A549 (cell line): ENCODE measurements around the gene PTGR3. TPM values are rescaled to one million over a fixed set of nuclear protein-coding genes. Genes with fewer than 3 reads are reported as not detected.

ENCODE experiments used
- ATAC-seq, 2 experiments: fragments of 200-7000 bp in 1 of 2; fragments of >200 bp in 1 of 2; cut with Nextera tagmentation in 1 of 2; cut with Tn5 transposase in 1 of 2; 3 replicates each; pipeline versions ENCODE4 v1.8.0 to v1.9.1; 2018 to 2020; ENCODE audit warnings: mild to moderate bottlenecking in 1 of 2, moderate library complexity in 1 of 2
- CTCF ChIA-PET: fragments of 300-600 bp; sonication (Branson Sonifier 250); formaldehyde crosslinking; extraction: SDS; loops from one replicate; lab custom pipeline; 2021; ENCODE audit warnings: antibody characterized with exemption, inconsistent platforms; lab: Yijun Ruan, JAX
- POLR2A ChIA-PET: fragments of 350-600 bp; formaldehyde crosslinking; extraction: SDS; loops from one replicate; lab custom pipeline; 2021; ENCODE audit warnings: antibody characterized with exemption, inconsistent platforms; lab: Yijun Ruan, JAX
- DNase-seq, 2 experiments: peaks; one replicate each; pipeline versions ENCODE4 v3.0.0 to v3.0.0-alpha.2; 2011 to 2016; ENCODE audit warnings: low read depth in 1 of 2, low spot score in 1 of 2
- FAIRE-seq: peaks from 2 replicates; lab custom pipeline; 2011; peaks lifted over from hg19 to GRCh38; lab: Jason Lieb, UNC
- H3K27ac ChIP-seq, 2 experiments: fragments of >200 bp; sonication (Bioruptor Twin); formaldehyde crosslinking; 3 replicates each; pipeline ENCODE4 v1.5.1; 2016 to 2017
- H3K4me1 ChIP-seq: fragments of >200 bp; sonication (Bioruptor Twin); formaldehyde crosslinking; 3 replicates; pipeline ENCODE4 v1.6.1; 2016
- H3K4me2 ChIP-seq: fragments of >200 bp; sonication (Bioruptor Twin); formaldehyde crosslinking; 3 replicates; pipeline ENCODE4 v1.6.1; 2016
- H3K4me3 ChIP-seq: fragments of >200 bp; sonication (Bioruptor Twin); formaldehyde crosslinking; 3 replicates; pipeline ENCODE4 v1.5.1; 2016
- H3K9me3 ChIP-seq: fragments of >200 bp; sonication (Bioruptor Twin); formaldehyde crosslinking; 3 replicates; pipeline ENCODE4 v1.6.1; 2016
- CHD4 ChIP-seq: fragments of 200-600 bp; sonication (generic); IDR thresholded peaks from 2 replicates; pipeline ENCODE4 v1.6.1; 2016; ENCODE audit warnings: antibody characterized with exemption, mild to moderate bottlenecking, borderline replicate concordance
- ELK1 ChIP-seq: fragments of 150-350 bp; IDR thresholded peaks from 2 replicates; pipeline ENCODE4 v1.6.1; 2014; ENCODE audit warnings: low read depth, mild to moderate bottlenecking, low read length
- EP300 ChIP-seq, 2 experiments: fragments of >200 bp; sonication (Bioruptor Twin); formaldehyde crosslinking; IDR thresholded peaks; 2 replicates in 1 of 2; 3 replicates in 1 of 2; pipeline ENCODE4 v1.6.1; 2016 to 2017
- FOSL2 ChIP-seq, 2 experiments: fragments of 450-650 bp in 1 of 2; fragments of >200 bp in 1 of 2; sonication (Bioruptor Twin) in 1 of 2; formaldehyde crosslinking; IDR thresholded peaks; 2 replicates each; pipeline versions ENCODE4 v1.5.0 to v1.6.1; 2016 to 2020; ENCODE audit warnings: mild to moderate bottlenecking in 1 of 2, moderate library complexity in 1 of 2
- GATA3 ChIP-seq: IDR thresholded peaks from 2 replicates; pipeline ENCODE4 v1.6.1; 2012; ENCODE audit warnings: borderline replicate concordance
- JUNB ChIP-seq: fragments of >200 bp; sonication (Bioruptor Twin); formaldehyde crosslinking; IDR thresholded peaks from 2 replicates; pipeline ENCODE4 v1.6.1; 2016
- KDM5A ChIP-seq: fragments of 200-600 bp; sonication (generic); IDR thresholded peaks from 2 replicates; pipeline ENCODE4 v1.6.1; 2016; ENCODE audit warnings: antibody characterized with exemption, mild to moderate bottlenecking
- MAFK ChIP-seq: fragments of 450-650 bp; IDR thresholded peaks from 2 replicates; pipeline ENCODE4 v1.6.1; 2014; ENCODE audit not compliant: partially characterized antibody
- MAZ ChIP-seq: fragments of 150-350 bp; IDR thresholded peaks from 2 replicates; pipeline ENCODE4 v1.6.1; 2014; ENCODE audit warnings: antibody characterized with exemption, low read depth, low read length, borderline replicate concordance
- MYC ChIP-seq: IDR thresholded peaks from 2 replicates; pipeline ENCODE4 v1.6.1; 2012; ENCODE audit warnings: mild to moderate bottlenecking, inconsistent platforms, low read length, improper control_type of control experiment, borderline replicate concordance
- NFE2L2 ChIP-seq: fragments of 150-350 bp; conservative IDR thresholded peaks from 2 replicates; pipeline ENCODE4 v1.6.1; 2014; ENCODE audit warnings: low read length
- NPAS2 ChIP-seq: fragments of 250-450 bp; sonication (Bioruptor Pico); IDR thresholded peaks from 2 replicates; pipeline ENCODE4 v1.8.0; 2022; ENCODE audit warnings: mild to moderate bottlenecking, moderate library complexity, borderline replicate concordance
- PHF8 ChIP-seq: fragments of 200-600 bp; sonication (generic); IDR thresholded peaks from 2 replicates; pipeline ENCODE4 v1.6.1; 2016; ENCODE audit warnings: low read depth, mild to moderate bottlenecking, antibody characterized with exemption, moderate library complexity, borderline replicate concordance
- RAD21 ChIP-seq, 2 experiments: fragments of >200 bp in 1 of 2; sonication (Bioruptor Twin) in 1 of 2; formaldehyde crosslinking in 1 of 2; IDR thresholded peaks in 1 of 2; conservative IDR thresholded peaks in 1 of 2; 2 replicates in 1 of 2; 3 replicates in 1 of 2; pipeline ENCODE4 v1.6.1; 2012 to 2018; ENCODE audit warnings: inconsistent platforms in 1 of 2
- RARB ChIP-seq: fragments of 250-450 bp; sonication (Bioruptor Pico); IDR thresholded peaks from 2 replicates; pipeline ENCODE4 v1.8.0; 2021; ENCODE audit warnings: mild to moderate bottlenecking, moderate library complexity
- RNF2 ChIP-seq: fragments of 200-600 bp; sonication (generic); IDR thresholded peaks from 2 replicates; pipeline ENCODE4 v1.6.1; 2016; ENCODE audit warnings: low read depth, mild to moderate bottlenecking, antibody characterized with exemption, moderate library complexity, borderline replicate concordance
- ZSCAN20 ChIP-seq: fragments of 250-450 bp; sonication (Bioruptor Pico); IDR thresholded peaks from 2 replicates; pipeline ENCODE4 v1.8.0; 2022; ENCODE audit warnings: mild to moderate bottlenecking, moderate library complexity
- WGBS: methylation state at CpG from one replicate; pipeline ENCODE4 v1.1.6; 2017; ENCODE audit errors: missing lambda C conversion rate; 5-methylcytosine and 5-hydroxymethylcytosine counted together
- polyA plus RNA-seq, 4 experiments: library from polyadenylated mRNA; depleted of rRNA in 3 of 4; stranded (reverse); fragments of >200 nt; fragmentation: RNase III in 1 of 4; extraction: RNeasy Plus Mini Kit Qiagen cat#74134 plus additional on column Dnase treatment in 1 of 4; gene quantifications; 2 replicates in 3 of 4; 3 replicates in 1 of 4; pipeline ENCODE4 v1.2.3, GENCODE V29; 2011 to 2017
- TF ChIP-seq, protein P1 (sequence below): fragments of 450-650 bp; IDR thresholded peaks from 2 replicates; pipeline ENCODE4 v1.6.1; 2014; ENCODE audit warnings: antibody characterized with exemption

Gene PTGR3
- polyA plus RNA-seq, 2 of the 4 experiments (the other 2 are of a cell fraction) = 7.2 to 18.5 TPM

GRCh38 chr18:75161256-75162028, 47.5 kb downstream of the PTGR3 start:
- peak; percentile 78 to 91 for ATAC-seq
- 0 out of 3 replicates have a peak, but pooled peaks cover 3% of the 10 kb centered on the region for H3K4me1 ChIP-seq
- no peaks in the 10 kb centered on the region for H3K9me3 ChIP-seq
- WGBS = 9% methylated on average over 14 of the region's 14 CpGs
- POLR2A ChIA-PET = no interaction called here
- TF ChIP-seq PHF8 (no peak), RAD21 (conservative IDR thresholded peaks at IDR 0.05 in 1 of 2, IDR thresholded peaks at IDR 0.05 in 1 of 2) (0 out of 5 replicates have a peak, but pooled peaks of 1 of the 2 experiments have one; percentile 12)
- H3K27ac ChIP-seq = peak overlapping the region; percentile 21 to 79; a peak in 4 of 6 replicates
- no peak for FAIRE-seq
- peak overlapping the region; percentile 92 for H3K4me2 ChIP-seq
- CTCF ChIA-PET = interaction anchor here (0.9 to 1.6 kb wide), 2 partner anchors 33 to 104 kb away, joined by 3 read pairs; no protein-coding TSS in a partner anchor
- H3K4me3 ChIP-seq = peak overlapping the region; percentile 48
- DNase-seq = peak; percentile 50 to 61

GRCh38 chr18:75160364-75160763, 48.6 kb downstream of the PTGR3 start:
- Histone ChIP-seq H3K4me1 (0 out of 3 replicates have a peak, but pooled peaks cover 3% of the 10 kb centered on the region), H3K4me3 (no peak overlapping the region), H3K9me3 (no peaks in the 10 kb centered on the region), H3K4me2 (no peak overlapping the region), H3K27ac (no peak overlapping the region)
- ATAC-seq = no peak
- 83% methylated on average over 12 of the region's 13 CpGs for WGBS
- ChIA-PET CTCF (interaction anchor here (1.6 kb wide), 1 partner anchor 31 kb away, joined by 3 read pairs; no protein-coding TSS in a partner anchor), POLR2A (no interaction called here)
- no peak for FAIRE-seq
- TF ChIP-seq RNF2 = no peak
- TF ChIP-seq EP300 (IDR thresholded peaks at IDR 0.05) = no peak
- TF ChIP-seq ELK1 = no peak
- TF ChIP-seq FOSL2 (IDR thresholded peaks at IDR 0.05) = no peak
- TF ChIP-seq FOSL2 (CRISPR knock-in tag; IDR thresholded peaks at IDR 0.05) = no peak
- TF ChIP-seq NFE2L2 = no peak
- TF ChIP-seq NPAS2 (CRISPR knock-in tag) = no peak
- TF ChIP-seq ZSCAN20 (CRISPR knock-in tag) = no peak
- TF ChIP-seq, protein P1, sequence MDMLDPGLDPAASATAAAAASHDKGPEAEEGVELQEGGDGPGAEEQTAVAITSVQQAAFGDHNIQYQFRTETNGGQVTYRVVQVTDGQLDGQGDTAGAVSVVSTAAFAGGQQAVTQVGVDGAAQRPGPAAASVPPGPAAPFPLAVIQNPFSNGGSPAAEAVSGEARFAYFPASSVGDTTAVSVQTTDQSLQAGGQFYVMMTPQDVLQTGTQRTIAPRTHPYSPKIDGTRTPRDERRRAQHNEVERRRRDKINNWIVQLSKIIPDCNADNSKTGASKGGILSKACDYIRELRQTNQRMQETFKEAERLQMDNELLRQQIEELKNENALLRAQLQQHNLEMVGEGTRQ = no peak
- TF ChIP-seq CHD4 = no peak
- no peak for TF ChIP-seq MAFK
- TF ChIP-seq JUNB = no peak
- no peak for TF ChIP-seq KDM5A
- no peak for DNase-seq

DNA sequence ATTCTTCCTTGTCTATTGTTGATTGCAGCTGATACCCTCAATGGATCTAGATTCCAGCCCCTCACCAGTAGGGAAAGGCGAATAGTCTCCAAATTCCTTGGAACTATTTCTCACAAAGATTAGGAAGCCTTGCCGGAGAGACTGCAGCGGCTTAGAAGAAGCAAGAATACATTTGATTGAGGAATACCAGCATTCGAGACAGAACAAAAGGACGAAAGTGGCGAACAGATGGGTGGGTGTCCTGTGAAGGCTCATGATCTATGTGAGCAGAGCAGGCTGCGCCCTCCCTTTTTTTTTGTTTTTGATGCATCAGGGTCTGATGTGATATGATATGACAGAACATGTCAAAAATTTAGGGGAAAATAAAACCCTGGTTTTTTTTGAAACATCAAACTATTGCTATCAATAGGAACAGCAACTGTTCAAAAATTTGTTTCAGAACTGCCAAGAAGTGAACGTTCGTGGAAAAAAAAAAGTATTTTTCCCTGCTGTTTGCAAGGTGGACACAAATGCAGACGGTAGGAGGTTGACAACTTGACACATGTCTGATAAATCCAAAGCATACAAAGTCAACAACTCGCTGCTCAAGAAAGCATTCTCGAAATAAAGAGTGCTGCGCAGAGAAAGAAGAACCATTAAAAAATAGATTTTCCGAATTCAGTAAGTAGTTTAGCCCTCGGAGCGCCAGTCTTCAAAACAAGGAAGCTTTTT, 49.1 kb downstream of the PTGR3 start:
- CTCF ChIA-PET = no interaction called here
- H3K27ac ChIP-seq = no peak overlapping the region
- no peak for ATAC-seq
- no peak for FAIRE-seq
- H3K4me1 ChIP-seq = 0 out of 3 replicates have a peak, but pooled peaks cover 3% of the 10 kb centered on the region
- no peak overlapping the region for H3K4me3 ChIP-seq
- POLR2A ChIA-PET = no interaction called here
- WGBS = 76% methylated on average over 16 of the region's 16 CpGs
- H3K4me2 ChIP-seq = no peak overlapping the region
- TF ChIP-seq MAZ = no peak
- TF ChIP-seq GATA3 = no peak
- TF ChIP-seq MYC = no peak
- TF ChIP-seq RARB = no peak
- TF ChIP-seq MAFK = no peak
- H3K9me3 ChIP-seq = no peaks in the 10 kb centered on the region
- DNase-seq = no peak
